Lower lobe of right lung (tissue), 2 donors: Measurements from ENCODE around the gene CHODL. TPM values are rescaled to one million over a fixed set of nuclear protein-coding genes. Genes with fewer than 3 reads are reported as not detected.

ENCODE experiments used
- ATAC-seq, 2 donors: fragments of 200-7000 bp; cut with Tn5 transposase; one replicate each; pipeline ENCODE4 v1.9.1; 2020 to 2022; ENCODE audit warnings: mild to moderate bottlenecking in 2 of 2, moderate library complexity in 2 of 2
- DNase-seq: peaks from one replicate; pipeline ENCODE4 v3.0.0-alpha.2; 2020
- H3K27ac ChIP-seq: fragments of 200-600 bp; one replicate; pipeline ENCODE4 v1.8.0; 2022
- H3K27me3 ChIP-seq: fragments of 200-600 bp; one replicate; pipeline ENCODE4 v1.8.0; 2022; ENCODE audit warnings: low read depth
- H3K36me3 ChIP-seq: fragments of 200-600 bp; one replicate; pipeline ENCODE4 v1.8.0; 2022; ENCODE audit warnings: mild to moderate bottlenecking
- H3K4me1 ChIP-seq: fragments of 200-600 bp; one replicate; pipeline ENCODE4 v1.8.0; 2022
- H3K4me3 ChIP-seq: fragments of 200-600 bp; one replicate; pipeline ENCODE4 v1.8.0; 2022; ENCODE audit warnings: mild to moderate bottlenecking
- H3K9me3 ChIP-seq: fragments of 200-600 bp; one replicate; pipeline ENCODE4 v1.8.0; 2022
- intact Hi-C: fragments of 100-400 bp; cut with DNase I; formaldehyde crosslinking; loops from one replicate; pipeline ENCODE4 v1.11.0; 2022
- total RNA-seq: library from RNA; stranded (reverse); fragmentation: NEBNext Ultra II Directional; extraction: Animal tissue kit (Norgen Biotek cat#: 25700); gene quantifications from one replicate; pipeline ENCODE4 v1.2.1, GENCODE V29; 2021
- TF ChIP-seq, protein P1 (sequence below): fragments of 200-600 bp; IDR thresholded peaks from one replicate; pipeline ENCODE4 v1.8.0; 2022; ENCODE audit warnings: antibody characterized with exemption, mild to moderate bottlenecking
- donor health status: DM: no; HTN: yes; CAD: no; lungs with severe emphysema.

Gene CHODL
- total RNA-seq, 1 donor from 2014 or later = not detected

DNA sequence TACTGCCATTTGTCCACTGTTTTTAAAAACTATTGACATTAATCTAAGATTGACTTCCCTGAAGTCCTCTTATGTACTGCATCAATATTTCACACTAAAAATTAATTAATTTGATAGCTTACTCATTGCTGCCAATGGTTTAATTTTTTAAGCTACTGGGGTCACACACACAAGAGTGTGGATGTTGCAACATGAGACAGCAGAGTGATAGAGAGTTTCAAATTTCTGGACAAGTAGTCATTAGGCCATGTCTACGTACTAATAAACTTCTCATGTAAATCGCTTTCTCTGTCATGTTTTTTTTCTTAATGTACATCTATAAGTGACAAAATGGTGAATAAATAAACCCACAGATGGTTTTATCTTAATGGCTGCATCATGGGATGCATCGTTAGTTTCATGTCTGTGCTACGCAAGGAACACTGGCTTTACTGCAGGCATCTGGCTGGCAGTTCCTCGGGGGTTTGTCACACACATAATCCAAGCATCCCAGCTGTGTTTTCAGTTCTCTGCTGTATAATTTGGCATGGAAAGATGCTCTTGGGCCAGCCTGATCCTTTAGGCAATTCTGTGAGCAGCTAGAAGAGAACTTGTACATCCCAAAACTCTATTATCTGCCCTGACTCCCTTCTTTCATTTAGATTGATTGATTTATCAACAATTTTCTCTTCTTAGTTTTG lies 16.4 kb upstream of the CHODL start:
- no peaks in the 10 kb centered on the region for H3K9me3 ChIP-seq
- no peak overlapping the region for H3K27ac ChIP-seq

DNA sequence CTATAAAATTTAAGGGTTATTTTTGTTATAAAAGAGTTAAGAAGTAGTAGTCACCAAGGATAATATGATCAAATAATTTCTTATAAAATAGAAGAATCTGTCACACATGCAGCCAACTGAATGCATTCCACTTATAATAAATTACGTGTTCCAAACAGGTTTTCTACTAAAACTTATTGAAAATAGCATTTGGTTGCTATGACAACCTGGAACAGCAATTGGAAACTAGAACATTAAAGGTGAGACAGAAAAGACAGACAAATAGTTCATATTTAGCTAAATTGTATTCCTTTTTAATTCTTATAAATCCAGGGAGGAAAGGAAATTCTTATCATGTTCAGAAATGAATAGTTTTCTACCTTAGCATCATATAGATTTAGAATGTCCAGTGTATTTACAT lies 9.1 kb upstream of the CHODL start:
- DNase-seq (no peak), ATAC-seq (no peak)
- Histone ChIP-seq H3K27me3 (no peaks in the 10 kb centered on the region), H3K4me1 (no peaks in the 10 kb centered on the region), H3K9me3 (no peaks in the 10 kb centered on the region), H3K27ac (no peak overlapping the region), H3K36me3 (no peaks in the 10 kb centered on the region), H3K4me3 (no peak overlapping the region)
- TF ChIP-seq, protein P1, sequence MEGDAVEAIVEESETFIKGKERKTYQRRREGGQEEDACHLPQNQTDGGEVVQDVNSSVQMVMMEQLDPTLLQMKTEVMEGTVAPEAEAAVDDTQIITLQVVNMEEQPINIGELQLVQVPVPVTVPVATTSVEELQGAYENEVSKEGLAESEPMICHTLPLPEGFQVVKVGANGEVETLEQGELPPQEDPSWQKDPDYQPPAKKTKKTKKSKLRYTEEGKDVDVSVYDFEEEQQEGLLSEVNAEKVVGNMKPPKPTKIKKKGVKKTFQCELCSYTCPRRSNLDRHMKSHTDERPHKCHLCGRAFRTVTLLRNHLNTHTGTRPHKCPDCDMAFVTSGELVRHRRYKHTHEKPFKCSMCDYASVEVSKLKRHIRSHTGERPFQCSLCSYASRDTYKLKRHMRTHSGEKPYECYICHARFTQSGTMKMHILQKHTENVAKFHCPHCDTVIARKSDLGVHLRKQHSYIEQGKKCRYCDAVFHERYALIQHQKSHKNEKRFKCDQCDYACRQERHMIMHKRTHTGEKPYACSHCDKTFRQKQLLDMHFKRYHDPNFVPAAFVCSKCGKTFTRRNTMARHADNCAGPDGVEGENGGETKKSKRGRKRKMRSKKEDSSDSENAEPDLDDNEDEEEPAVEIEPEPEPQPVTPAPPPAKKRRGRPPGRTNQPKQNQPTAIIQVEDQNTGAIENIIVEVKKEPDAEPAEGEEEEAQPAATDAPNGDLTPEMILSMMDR = no peak
- intact Hi-C loops = no loop called here

More for the DNA sequence above, 16.4 kb upstream of the CHODL start:
- no peaks in the 10 kb centered on the region for H3K36me3 ChIP-seq
- H3K4me3 ChIP-seq = no peak overlapping the region
- ATAC-seq (no peak), DNase-seq (no peak)
- TF ChIP-seq, protein P1 = no peak
- H3K4me1 ChIP-seq = no peaks in the 10 kb centered on the region
- intact Hi-C loops = no loop called here
- no peaks in the 10 kb centered on the region for H3K27me3 ChIP-seq

DNA sequence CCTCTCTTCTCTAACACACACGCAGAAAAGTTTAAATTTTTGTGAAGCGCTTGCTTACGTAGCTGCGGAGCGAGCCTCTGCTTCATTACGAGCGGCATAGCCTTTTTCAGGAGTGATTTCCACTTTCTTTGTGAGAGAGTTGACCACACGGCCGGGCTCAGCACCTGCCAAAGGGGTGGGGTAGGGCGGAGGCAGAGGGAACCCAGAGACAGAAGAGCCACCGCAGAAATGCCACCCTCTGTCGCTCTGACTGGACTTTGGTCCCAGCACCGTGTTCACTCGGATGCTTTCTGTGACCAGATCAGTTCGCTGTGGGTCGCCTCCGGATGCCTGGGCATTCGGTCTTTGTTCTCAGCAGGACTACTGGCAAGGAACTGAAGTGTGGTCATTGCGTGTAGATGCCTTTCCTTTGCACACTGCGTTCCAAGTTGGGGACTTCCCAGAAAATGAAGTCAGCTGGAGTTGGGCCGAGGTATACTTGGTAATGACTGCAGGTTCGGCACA lies 883 bp downstream of the CHODL start:
- no peaks in the 10 kb centered on the region for H3K36me3 ChIP-seq
- peaks cover 9% of the 10 kb centered on the region for H3K4me1 ChIP-seq
- intact Hi-C loops = no loop called here
- peak; percentile 40 to 42 for ATAC-seq
- H3K9me3 ChIP-seq = no peaks in the 10 kb centered on the region
- TF ChIP-seq, protein P1 = no peak
- H3K4me3 ChIP-seq = peak overlapping the region; percentile 43
- DNase-seq = no peak
- H3K27ac ChIP-seq = no peak overlapping the region
- H3K27me3 ChIP-seq = peaks cover 23% of the 10 kb centered on the region

DNA sequence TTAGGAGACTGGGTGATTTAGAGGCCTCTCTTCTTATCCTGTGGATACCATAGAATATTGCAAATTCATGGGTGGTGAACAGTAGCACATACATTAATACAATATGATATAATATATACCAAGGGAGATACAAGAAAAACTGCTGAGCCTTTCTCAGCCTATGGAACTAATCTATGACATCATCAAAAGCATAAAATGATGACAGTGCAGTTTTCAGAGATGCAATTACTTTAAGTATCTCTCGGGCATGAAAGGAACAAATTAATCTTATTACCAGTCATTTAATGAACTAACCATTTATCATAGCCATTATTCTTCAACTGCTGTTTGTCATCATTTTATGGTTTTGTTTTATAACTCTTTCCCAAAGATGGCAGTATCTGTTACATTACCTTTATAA lies 3.5 kb downstream of the CHODL start:
- Histone ChIP-seq H3K4me3 (no peak overlapping the region), H3K4me1 (peaks cover 9% of the 10 kb centered on the region), H3K27ac (no peak overlapping the region), H3K9me3 (no peaks in the 10 kb centered on the region), H3K27me3 (peaks cover 19% of the 10 kb centered on the region), H3K36me3 (no peaks in the 10 kb centered on the region)
- intact Hi-C loops = no loop called here
- DNase-seq = no peak
- TF ChIP-seq, protein P1 = no peak
- no peak for ATAC-seq

DNA sequence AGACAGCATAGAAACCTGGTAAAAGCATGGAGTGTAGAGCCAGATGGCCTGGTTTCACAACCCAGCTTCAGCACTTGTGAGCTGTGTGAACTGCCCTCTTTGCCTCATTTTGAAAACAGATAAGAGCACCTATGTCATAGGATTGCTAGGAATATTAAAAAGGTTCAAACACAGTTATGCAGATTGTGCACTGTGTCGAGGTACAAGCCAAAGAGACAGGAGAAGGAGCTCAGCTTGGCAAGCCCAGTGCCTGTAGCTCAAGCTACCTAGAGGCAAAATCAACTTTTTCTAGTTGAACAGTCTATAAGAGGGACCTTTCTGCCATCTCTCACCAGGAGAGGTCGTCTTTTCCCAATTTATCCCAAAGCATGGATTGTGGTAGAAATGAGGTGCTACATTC lies 5.0 kb downstream of the CHODL start:
- Histone ChIP-seq H3K36me3 (no peaks in the 10 kb centered on the region), H3K27me3 (peaks cover 9% of the 10 kb centered on the region), H3K9me3 (no peaks in the 10 kb centered on the region), H3K4me1 (peaks cover 9% of the 10 kb centered on the region), H3K27ac (no peak overlapping the region), H3K4me3 (no peak overlapping the region)
- intact Hi-C loops = no loop called here
- no peak for DNase-seq
- TF ChIP-seq, protein P1 = no peak
- ATAC-seq = no peak
